ENCODE results near the gene RAB11A. TPM values are rescaled to one million over a fixed set of nuclear protein-coding genes. Genes with fewer than 3 reads are reported as not detected.

Gene RAB11A
- total RNA-seq, 1 donor: 51.0 TPM

- no peak overlapping the region for H3K4me3 ChIP-seq (ENCODE audit: low read depth, low read length)
- no peak for DNase-seq (ENCODE audit: low read depth)
- no peak for TF ChIP-seq CTCF (IDR thresholded peaks at IDR 0.05; ENCODE audit: insufficient read depth, low read depth, low read length)
These were observed 23.3 kb upstream of the RAB11A start for GRCh38 chr15:65845826-65846519.

GRCh38 chr15:65847989-65848388 lies 21.3 kb upstream of the RAB11A start:
- DNase-seq (ENCODE audit: low read depth): no peak
- TF ChIP-seq CTCF (IDR thresholded peaks at IDR 0.05; ENCODE audit: insufficient read depth, low read depth, low read length): no peak
- H3K4me3 ChIP-seq (ENCODE audit: low read depth, low read length): no peak overlapping the region

GRCh38 chr15:65851981-65852380 lies 17.3 kb upstream of the RAB11A start:
- no peak overlapping the region for H3K4me3 ChIP-seq (ENCODE audit: low read depth, low read length)
- TF ChIP-seq CTCF (IDR thresholded peaks at IDR 0.05; ENCODE audit: insufficient read depth, low read depth, low read length): no peak
- DNase-seq (ENCODE audit: low read depth): no peak

DNA sequence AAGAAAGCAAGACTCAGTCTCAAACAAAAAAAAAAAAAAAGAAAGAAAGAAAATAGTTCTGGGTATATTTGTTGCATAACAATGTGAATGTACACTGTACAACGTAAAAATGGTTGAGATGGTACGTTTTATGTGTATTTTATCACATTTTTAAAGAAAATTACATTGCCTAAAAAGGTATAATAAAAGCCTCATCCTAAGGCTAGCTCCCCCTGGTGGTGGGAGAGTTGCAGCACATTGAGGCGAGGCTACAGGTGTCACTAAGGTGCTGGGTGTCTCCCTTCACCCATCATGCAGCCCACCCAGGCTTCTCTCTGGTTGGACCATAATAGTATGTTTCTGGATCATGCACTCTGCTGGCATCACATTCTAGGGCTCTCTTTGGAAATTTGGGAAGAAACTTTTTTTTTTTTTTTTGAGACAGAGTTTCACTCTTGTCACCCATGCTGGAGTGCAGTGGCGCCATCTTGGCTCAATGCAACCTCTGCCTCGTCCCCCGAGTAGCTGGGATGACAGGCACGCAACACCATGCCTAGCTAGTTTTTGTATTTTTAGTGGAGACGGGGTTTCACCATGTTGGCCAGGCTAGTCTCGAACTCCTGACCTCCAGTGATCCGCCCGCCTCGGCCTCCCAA lies 12.4 kb upstream of the RAB11A start:
- DNase-seq (ENCODE audit: low read depth): peak; percentile 64
- TF ChIP-seq CTCF (IDR thresholded peaks at IDR 0.05; ENCODE audit: insufficient read depth, low read depth, low read length): peak; percentile 90
- H3K4me3 ChIP-seq (ENCODE audit: low read depth, low read length): no peak overlapping the region

DNA sequence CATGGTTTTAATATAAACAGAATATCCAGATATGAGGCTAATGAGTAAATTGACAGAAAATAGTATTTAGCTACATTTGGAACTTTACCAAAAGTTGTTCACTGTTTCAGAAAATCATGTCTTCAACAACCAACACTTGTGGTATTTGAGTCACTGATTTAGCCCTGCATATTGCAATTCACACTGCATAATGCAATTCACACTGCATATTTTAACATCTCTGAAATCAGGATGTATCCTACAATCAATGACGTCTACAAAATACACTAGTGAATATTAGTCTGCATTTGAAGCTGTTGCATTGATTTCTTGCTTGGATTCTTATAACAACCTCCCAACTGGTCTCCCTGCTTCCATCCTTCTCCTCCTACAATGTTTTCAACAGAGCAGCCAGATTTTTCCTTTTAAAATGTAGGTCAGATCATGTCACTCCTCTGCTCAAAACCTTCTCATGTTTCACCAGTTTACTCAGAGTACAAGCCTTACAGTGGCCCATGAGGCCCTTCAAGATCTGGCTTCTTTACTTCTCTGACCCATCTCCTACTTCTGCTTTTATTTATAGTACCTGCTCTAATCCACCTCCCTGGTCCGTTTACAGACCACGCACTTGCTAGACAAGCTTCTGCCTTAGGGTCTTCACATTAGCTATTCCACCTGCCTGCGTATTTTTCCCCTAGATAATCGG lies 11.4 kb upstream of the RAB11A start:
- TF ChIP-seq CTCF (IDR thresholded peaks at IDR 0.05; ENCODE audit: insufficient read depth, low read depth, low read length): no peak
- DNase-seq (ENCODE audit: low read depth): peak; percentile 19
- no peak overlapping the region for H3K4me3 ChIP-seq (ENCODE audit: low read depth, low read length)

- TF ChIP-seq CTCF (IDR thresholded peaks at IDR 0.05; ENCODE audit: insufficient read depth, low read depth, low read length): peak; percentile 64
- DNase-seq (ENCODE audit: low read depth): peak; percentile 65
- no peak overlapping the region for H3K4me3 ChIP-seq (ENCODE audit: low read depth, low read length)
These were observed 6.6 kb upstream of the RAB11A start for GRCh38 chr15:65862682-65863081.

Data from fibroblast of villous mesenchyme (primary cell).